Right renal pelvis (tissue), 4 donors: ENCODE data around the gene NSD2. TPM values are rescaled to one million over a fixed set of nuclear protein-coding genes. Genes with fewer than 3 reads are reported as not detected.
A peak's percentile ranks its signal among the peaks of the same experiment; 100 is the strongest.
"Not testable (repeated sequence)": the region's sequence is repeated elsewhere in the genome, so short reads cannot be mapped to it uniquely, and the experiment has no call there.

Experiments
- DNase-seq, 4 donors: peaks; one replicate each; pipeline ENCODE4 v3.0.0-alpha.2; 2013; ENCODE audit warnings: low read depth in 4 of 4, low spot score in 3 of 4, missing footprints in 1 of 4
- polyA plus RNA-seq, 4 donors: library from polyadenylated mRNA; unstranded; fragments of 120-200 nt; gene quantifications; one replicate each; pipeline ENCODE4 v1.2.1, GENCODE V29; 2013; ENCODE audit not compliant: insufficient read length in 4 of 4

The NSD2 gene
- 10 to 100 TPM; 68.2 to 85.6 (median 79.1) TPM for polyA plus RNA-seq

GRCh38 chr4:1870578-1871443 is at the start of gene NSD2:
NSD2 (plus strand) TSS chr4:1871393; CDS start chr4:1900655, 29,262 bp downstream.
- peak; percentile 76 to 87 (median 86) for DNase-seq

GRCh38 chr4:1821679-1822567 is 49.3 kb upstream of the NSD2 start:
- DNase-seq, result no peak

GRCh38 chr4:1822568-1823544 is 48.3 kb upstream of the NSD2 start:
- DNase-seq, result no peak

GRCh38 chr4:1823545-1823932 is 47.7 kb upstream of the NSD2 start:
- DNase-seq, result no peak

- no peak for DNase-seq
Measured at GRCh38 chr4:1824746-1825145, 46.4 kb upstream of the NSD2 start.

GRCh38 chr4:1825326-1825725 is 45.9 kb upstream of the NSD2 start:
- no peak for DNase-seq

GRCh38 chr4:1826531-1827350 is 44.5 kb upstream of the NSD2 start:
- DNase-seq, result no peak

GRCh38 chr4:1830234-1830633 is 41.0 kb upstream of the NSD2 start:
- no peak for DNase-seq

- DNase-seq, result no peak
Measured at GRCh38 chr4:1830642-1831228, 40.5 kb upstream of the NSD2 start.

GRCh38 chr4:1831331-1831730 is 39.9 kb upstream of the NSD2 start:
- no peak for DNase-seq

- DNase-seq, result no peak
Measured at GRCh38 chr4:1832690-1833089, 38.5 kb upstream of the NSD2 start.

GRCh38 chr4:1833307-1834046 is 37.7 kb upstream of the NSD2 start:
- DNase-seq, result no peak

GRCh38 chr4:1834047-1834775 is 37.0 kb upstream of the NSD2 start:
- DNase-seq, result no peak

- not testable (repeated sequence) for DNase-seq
Measured at GRCh38 chr4:1835836-1836235, 35.4 kb upstream of the NSD2 start.

- no peak for DNase-seq
Measured at GRCh38 chr4:1836650-1837049, 34.5 kb upstream of the NSD2 start.

GRCh38 chr4:1837069-1837468 is 34.1 kb upstream of the NSD2 start:
- no peak for DNase-seq

- DNase-seq, result no peak
Measured at GRCh38 chr4:1839282-1839681, 31.9 kb upstream of the NSD2 start.
